Measurements from ENCODE around the gene IFIT2.

Gene IFIT2

GRCh38 chr10:89306434-89307268 is 4.8 kb downstream of the IFIT2 start:
- DNase-seq (ENCODE audit: low read depth), result no peak
- no peak for TF ChIP-seq CTCF (IDR thresholded peaks at IDR 0.05; ENCODE audit: control insufficient read depth, insufficient read depth, low read depth, low read length, missing control alignments)
- H3K4me3 ChIP-seq (ENCODE audit: control insufficient read depth, low read depth, low read length), result no peak overlapping the region

GRCh38 chr10:89307269-89307577 is 5.4 kb downstream of the IFIT2 start:
- no peak overlapping the region for H3K4me3 ChIP-seq (ENCODE audit: control insufficient read depth, low read depth, low read length)
- no peak for TF ChIP-seq CTCF (IDR thresholded peaks at IDR 0.05; ENCODE audit: control insufficient read depth, insufficient read depth, low read depth, low read length, missing control alignments)
- DNase-seq (ENCODE audit: low read depth), result no peak

GRCh38 chr10:89308266-89308665 is 6.4 kb downstream of the IFIT2 start:
- no peak for TF ChIP-seq CTCF (IDR thresholded peaks at IDR 0.05; ENCODE audit: control insufficient read depth, insufficient read depth, low read depth, low read length, missing control alignments)
- H3K4me3 ChIP-seq (ENCODE audit: control insufficient read depth, low read depth, low read length), result no peak overlapping the region
- no peak for DNase-seq (ENCODE audit: low read depth)

- no peak overlapping the region for H3K4me3 ChIP-seq (ENCODE audit: control insufficient read depth, low read depth, low read length)
- TF ChIP-seq CTCF (IDR thresholded peaks at IDR 0.05; ENCODE audit: control insufficient read depth, insufficient read depth, low read depth, low read length, missing control alignments), result no peak
These were observed 6.9 kb downstream of the IFIT2 start for GRCh38 chr10:89308736-89309135.

GRCh38 chr10:89309156-89310055 is 7.6 kb downstream of the IFIT2 start:
- no peak overlapping the region for H3K4me3 ChIP-seq (ENCODE audit: control insufficient read depth, low read depth, low read length)
- TF ChIP-seq CTCF (IDR thresholded peaks at IDR 0.05; ENCODE audit: control insufficient read depth, insufficient read depth, low read depth, low read length, missing control alignments), result no peak
- DNase-seq (ENCODE audit: low read depth), result no peak

More at GRCh38 chr10:89308736-89309135, 6.9 kb downstream of the IFIT2 start:
- no peak for DNase-seq (ENCODE audit: low read depth)

- no peak overlapping the region for H3K4me3 ChIP-seq (ENCODE audit: control insufficient read depth, low read depth, low read length)
- TF ChIP-seq CTCF (IDR thresholded peaks at IDR 0.05; ENCODE audit: control insufficient read depth, insufficient read depth, low read depth, low read length, missing control alignments), result no peak
- no peak for DNase-seq (ENCODE audit: low read depth)
These were observed 8.4 kb downstream of the IFIT2 start for GRCh38 chr10:89310056-89310893.

All from AG09309 (cell line).